ENCODE measurements around the gene TEK. TPM values are rescaled to one million over a fixed set of nuclear protein-coding genes. Genes with fewer than 3 reads are reported as not detected.

Gene TEK
- polyA plus RNA-seq, 2 of the 4 experiments (the other 2 are of a cell fraction), result 0.04 TPM; not detected in 1

- Histone ChIP-seq H3K9me3 (no peaks in the 10 kb centered on the region), H3K4me2 (peak overlapping the region; percentile 34), H3K27ac (peak overlapping the region in 1 of 2 experiments; percentile 2; a peak in 3 of 6 replicates), H3K4me1 (peaks cover 21% of the 10 kb centered on the region), H3K4me3 (no peak overlapping the region)
- ChIA-PET POLR2A (no interaction called here), CTCF (interaction anchor here (1.0 to 1.2 kb wide), 2 partner anchors 10 to 72 kb away, joined by 4 read pairs; no protein-coding TSS in a partner anchor)
- FAIRE-seq (peak; percentile 78), ATAC-seq (no peak), DNase-seq (ENCODE audit: low read depth in 1 of 2, low spot score in 1 of 2) (no peak)
- TF ChIP-seq CBX8 (IDR thresholded peaks at IDR 0.05) (no peak), ZNF302 (CRISPR knock-in tag; IDR thresholded peaks at IDR 0.05) (no peak)
- WGBS (ENCODE audit: missing lambda C conversion rate), result 14% methylated on average over 5 of the region's 5 CpGs
Observed at GRCh38 chr9:27125936-27126335, 16.9 kb downstream of the TEK start.

GRCh38 chr9:27126670-27127069 lies 17.6 kb downstream of the TEK start:
- ChIA-PET POLR2A (no interaction called here), CTCF (no interaction called here)
- Histone ChIP-seq H3K4me2 (no peak overlapping the region), H3K27ac (no peak overlapping the region), H3K4me3 (no peak overlapping the region), H3K9me3 (no peaks in the 10 kb centered on the region), H3K4me1 (peaks cover 21% of the 10 kb centered on the region)
- WGBS (ENCODE audit: missing lambda C conversion rate), result 67% methylated on average over 2 of the region's 2 CpGs
- DNase-seq (ENCODE audit: low read depth in 1 of 2, low spot score in 1 of 2), result no peak
- no peak for ATAC-seq
- TF ChIP-seq MYC (IDR thresholded peaks at IDR 0.05; ENCODE audit: borderline replicate concordance, low read length) (no peak), RCOR1 (IDR thresholded peaks at IDR 0.05; ENCODE audit: low read depth, low read length) (no peak), ZNF302 (CRISPR knock-in tag; IDR thresholded peaks at IDR 0.05) (no peak), CTCF (IDR thresholded peaks at IDR 0.05) (no peak), NR3C1 (IDR thresholded peaks at IDR 0.05) (no peak), HDAC2 (IDR thresholded peaks at IDR 0.05) (no peak), FOXS1 (CRISPR knock-in tag; IDR thresholded peaks at IDR 0.05) (no peak), RAD21 (conservative IDR thresholded peaks at IDR 0.05 in 1 of 2, IDR thresholded peaks at IDR 0.05 in 1 of 2) (no peak), HOXB5 (CRISPR knock-in tag; IDR thresholded peaks at IDR 0.05) (no peak), REST (IDR thresholded peaks at IDR 0.05) (no peak), KDM5A (IDR thresholded peaks at IDR 0.05) (no peak), CHD2 (IDR thresholded peaks at IDR 0.05; ENCODE audit: low read length, partially characterized antibody) (no peak), HOXB13 (CRISPR knock-in tag; IDR thresholded peaks at IDR 0.05; ENCODE audit: low read depth) (no peak), CHD4 (IDR thresholded peaks at IDR 0.05; ENCODE audit: borderline replicate concordance) (no peak), NFE2L2 (conservative IDR thresholded peaks at IDR 0.05; ENCODE audit: low read length) (no peak), PHF8 (IDR thresholded peaks at IDR 0.05; ENCODE audit: borderline replicate concordance, low read depth) (no peak), HES2 (IDR thresholded peaks at IDR 0.05) (no peak), FOSB (CRISPR knock-in tag; IDR thresholded peaks at IDR 0.05) (no peak), CBX2 (IDR thresholded peaks at IDR 0.05; ENCODE audit: borderline replicate concordance, low read depth) (no peak)
- FAIRE-seq, result no peak
